Tibial artery (tissue), 4 donors: ENCODE data around the gene WDR73.

Source experiments
- DNase-seq, 2 donors: peaks; one replicate each; pipeline ENCODE4 v3.0.0-alpha.2; 2019
- H3K27ac ChIP-seq, 2 donors: fragments of 200-600 bp; sonication (generic) in 1 of 2; 1 replicate in 1 of 2; 2 replicates in 1 of 2; pipeline ENCODE4 v1.5.1; 2018 to 2019; ENCODE audit warnings: mild to moderate bottlenecking in 1 of 2
- H3K27me3 ChIP-seq, 2 donors: fragments of 200-600 bp; sonication (generic) in 1 of 2; one replicate each; pipeline versions ENCODE4 v1.5.1 to v1.6.0; 2016 to 2019
- H3K36me3 ChIP-seq, 3 donors: fragments of 200-600 bp; sonication (generic) in 2 of 3; one replicate each; pipeline ENCODE4 v1.5.1; 2016 to 2019; ENCODE audit warnings: mild to moderate bottlenecking in 2 of 3
- H3K4me1 ChIP-seq, 4 donors: fragments of 200-600 bp; sonication (generic) in 2 of 4; 1 replicate in 3 of 4; 2 replicates in 1 of 4; pipeline ENCODE4 v1.5.1; 2016 to 2019
- H3K4me3 ChIP-seq, 2 donors: fragments of 200-600 bp; sonication (generic) in 1 of 2; 1 replicate in 1 of 2; 2 replicates in 1 of 2; pipeline ENCODE4 v1.5.1; 2018 to 2019; ENCODE audit warnings: mild to moderate bottlenecking in 2 of 2
- H3K9me3 ChIP-seq, 3 donors: fragments of 200-600 bp; sonication (generic) in 1 of 3; one replicate each; pipeline ENCODE4 v1.5.1; 2016 to 2019
- CTCF ChIP-seq, 2 experiments: fragments of 200-600 bp in 1 of 2; fragments of 450-650 bp in 1 of 2; IDR thresholded peaks; one replicate each; pipeline ENCODE4 v1.5.1; 2017 to 2019; ENCODE audit warnings: antibody characterized with exemption in 2 of 2, mild to moderate bottlenecking in 1 of 2, moderate library complexity in 1 of 2
- intact Hi-C: fragments of 100-400 bp; cut with DNase I; formaldehyde crosslinking; loops from one replicate; pipeline ENCODE4 v1.15.0; 2023; ENCODE audit warnings: low total_unique reads

WDR73 gene

GRCh38 chr15:84634228-84634837 is 19.8 kb downstream of the WDR73 start:
- peaks cover 0 to 37% (median 31%) of the 10 kb centered on the region in 4 donors for H3K4me1 ChIP-seq
- peaks cover 7 to 22% (median 12%) of the 10 kb centered on the region in 3 donors for H3K36me3 ChIP-seq
- peak overlapping the region; percentile 92 to 94 for H3K27ac ChIP-seq
- peak overlapping the region; percentile 67 to 75 for H3K4me3 ChIP-seq
- DNase-seq = no peak
- H3K27me3 ChIP-seq = no peaks in the 10 kb centered on the region
- intact Hi-C loops = no loop called here
- TF ChIP-seq CTCF (IDR thresholded peaks at IDR 0.05) = no peak
- H3K9me3 ChIP-seq = no peaks in the 10 kb centered on the region

- no peaks in the 10 kb centered on the region for H3K9me3 ChIP-seq
- H3K27me3 ChIP-seq = no peaks in the 10 kb centered on the region
- H3K4me1 ChIP-seq = peaks cover 0 to 37% (median 31%) of the 10 kb centered on the region in 4 donors
- peak overlapping the region; percentile 67 to 75 for H3K4me3 ChIP-seq
- DNase-seq = peak; percentile 69 to 86
- H3K27ac ChIP-seq = peak overlapping the region; percentile 92 to 94
- TF ChIP-seq CTCF (IDR thresholded peaks at IDR 0.05) = peak in 1 of 2 experiments; percentile 14
- peaks cover 0 to 16% (median 8%) of the 10 kb centered on the region in 3 donors for H3K36me3 ChIP-seq
- intact Hi-C loops = no loop called here
These were observed 20.5 kb downstream of the WDR73 start for GRCh38 chr15:84633311-84634227.

GRCh38 chr15:84631706-84632272 is 22.3 kb downstream of the WDR73 start:
- H3K27me3 ChIP-seq = no peaks in the 10 kb centered on the region
- H3K4me1 ChIP-seq = peaks cover 0 to 37% (median 31%) of the 10 kb centered on the region in 4 donors
- no peak for TF ChIP-seq CTCF (IDR thresholded peaks at IDR 0.05)
- no peak for DNase-seq
- H3K27ac ChIP-seq = peak overlapping the region; percentile 92 to 94
- intact Hi-C loops = no loop called here
- H3K36me3 ChIP-seq = peaks cover 0 to 5% (median 0%) of the 10 kb centered on the region in 3 donors
- H3K9me3 ChIP-seq = no peaks in the 10 kb centered on the region
- H3K4me3 ChIP-seq = peak overlapping the region; percentile 67 to 75

- Histone ChIP-seq H3K9me3 (no peaks in the 10 kb centered on the region), H3K4me1 (peaks cover 0 to 20% (median 17%) of the 10 kb centered on the region in 4 donors), H3K27me3 (no peaks in the 10 kb centered on the region), H3K36me3 (peaks cover 0 to 21% (median 5%) of the 10 kb centered on the region in 3 donors), H3K27ac (no peak overlapping the region), H3K4me3 (no peak overlapping the region)
- no peak for TF ChIP-seq CTCF (IDR thresholded peaks at IDR 0.05)
- intact Hi-C loops = no loop called here
- DNase-seq = no peak
These were observed 25.1 kb downstream of the WDR73 start for GRCh38 chr15:84629033-84629432.

- no peak overlapping the region for H3K27ac ChIP-seq
- no peak overlapping the region for H3K4me3 ChIP-seq
- peaks cover 26 to 57% (median 40%) of the 10 kb centered on the region in 3 donors for H3K36me3 ChIP-seq
- intact Hi-C loops = no loop called here
- peaks cover 0 to 20% (median 18%) of the 10 kb centered on the region in 3 donors for H3K9me3 ChIP-seq
- DNase-seq = no peak
- no peaks in the 10 kb centered on the region for H3K4me1 ChIP-seq
- TF ChIP-seq CTCF (IDR thresholded peaks at IDR 0.05) = no peak
- H3K27me3 ChIP-seq = no peaks in the 10 kb centered on the region
These were observed 29.0 kb downstream of the WDR73 start for GRCh38 chr15:84625123-84625522.
